ENCODE measurements around the gene CFDP1. TPM values are rescaled to one million over a fixed set of nuclear protein-coding genes. Genes with fewer than 3 reads are reported as not detected.
A peak's percentile ranks its signal among the peaks of the same experiment; 100 is the strongest.

CFDP1 gene
- total RNA-seq, 2 donors from 2014 or later = 88.7 to 117 TPM

DNA sequence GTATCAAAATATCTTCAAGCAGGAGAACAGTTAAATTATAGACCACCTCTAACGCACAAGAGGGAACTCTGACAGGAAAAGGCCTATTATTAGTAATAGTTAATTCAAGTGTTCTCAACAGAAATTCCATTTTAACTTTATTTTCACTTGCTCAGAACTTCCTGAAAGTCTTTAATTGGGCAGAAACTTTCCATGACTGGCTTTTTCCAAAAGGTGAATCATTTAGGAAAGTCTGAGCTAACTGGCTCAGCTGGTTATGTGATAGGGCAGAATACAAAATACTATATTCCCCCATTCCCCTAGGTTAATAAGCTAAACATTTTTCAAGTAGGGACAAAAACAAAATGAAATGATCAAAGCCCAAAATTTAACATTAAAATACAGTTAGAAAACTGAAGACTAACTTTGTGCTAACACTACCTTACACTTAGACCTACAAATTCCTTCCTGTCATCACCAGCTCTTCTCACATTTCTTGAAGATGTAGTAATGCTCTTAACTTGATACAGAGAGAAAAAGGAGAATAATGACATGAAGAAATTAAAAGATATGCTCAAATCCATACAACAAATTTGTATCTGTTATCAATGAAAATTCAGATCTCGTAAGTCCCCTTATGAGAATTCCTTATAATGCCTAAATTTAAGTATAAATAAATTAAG is 31.0 kb downstream of the CFDP1 start:
- DNase-seq = no peak
- Histone ChIP-seq H3K9ac (ENCODE audit: extremely low read depth, low read length, poor library complexity, severe bottlenecking) (no peak overlapping the region), H3K4me1 (ENCODE audit: control insufficient read depth, insufficient read depth, low read length) (no peaks in the 10 kb centered on the region), H3K9me3 (ENCODE audit: control insufficient read depth, low read length) (no peaks in the 10 kb centered on the region), H3K27ac (ENCODE audit: low read depth, low read length) (no peak overlapping the region), H3K36me3 (ENCODE audit: control insufficient read depth, insufficient read depth, low read length) (peaks cover 42% of the 10 kb centered on the region), H3K4me3 (ENCODE audit: low read length) (no peak overlapping the region), H3K27me3 (ENCODE audit: control insufficient read depth, insufficient read depth, low read length, poor library complexity, severe bottlenecking) (no peaks in the 10 kb centered on the region)
- no peak overlapping the region for H3K4me3 Mint-ChIP-seq
- no peaks in the 10 kb centered on the region for H3K9me3 Mint-ChIP-seq
- 73 to 83% methylated on average over 1 to 2 of the region's 2 CpGs for WGBS, 2 experiments (ENCODE audit: insufficient coverage in 1 of 2, insufficient read length in 1 of 2)
- H3K4me1 Mint-ChIP-seq = no peaks in the 10 kb centered on the region
- peak overlapping the region; percentile 10 for H3K27ac Mint-ChIP-seq
- peaks cover 28% of the 10 kb centered on the region for H3K36me3 Mint-ChIP-seq (ENCODE audit: low read depth)
- no peaks in the 10 kb centered on the region for H3K27me3 Mint-ChIP-seq (ENCODE audit: insufficient read depth)
- TF ChIP-seq, protein P1, sequence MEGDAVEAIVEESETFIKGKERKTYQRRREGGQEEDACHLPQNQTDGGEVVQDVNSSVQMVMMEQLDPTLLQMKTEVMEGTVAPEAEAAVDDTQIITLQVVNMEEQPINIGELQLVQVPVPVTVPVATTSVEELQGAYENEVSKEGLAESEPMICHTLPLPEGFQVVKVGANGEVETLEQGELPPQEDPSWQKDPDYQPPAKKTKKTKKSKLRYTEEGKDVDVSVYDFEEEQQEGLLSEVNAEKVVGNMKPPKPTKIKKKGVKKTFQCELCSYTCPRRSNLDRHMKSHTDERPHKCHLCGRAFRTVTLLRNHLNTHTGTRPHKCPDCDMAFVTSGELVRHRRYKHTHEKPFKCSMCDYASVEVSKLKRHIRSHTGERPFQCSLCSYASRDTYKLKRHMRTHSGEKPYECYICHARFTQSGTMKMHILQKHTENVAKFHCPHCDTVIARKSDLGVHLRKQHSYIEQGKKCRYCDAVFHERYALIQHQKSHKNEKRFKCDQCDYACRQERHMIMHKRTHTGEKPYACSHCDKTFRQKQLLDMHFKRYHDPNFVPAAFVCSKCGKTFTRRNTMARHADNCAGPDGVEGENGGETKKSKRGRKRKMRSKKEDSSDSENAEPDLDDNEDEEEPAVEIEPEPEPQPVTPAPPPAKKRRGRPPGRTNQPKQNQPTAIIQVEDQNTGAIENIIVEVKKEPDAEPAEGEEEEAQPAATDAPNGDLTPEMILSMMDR (conservative IDR thresholded peaks at IDR 0.05) = no peak

DNA sequence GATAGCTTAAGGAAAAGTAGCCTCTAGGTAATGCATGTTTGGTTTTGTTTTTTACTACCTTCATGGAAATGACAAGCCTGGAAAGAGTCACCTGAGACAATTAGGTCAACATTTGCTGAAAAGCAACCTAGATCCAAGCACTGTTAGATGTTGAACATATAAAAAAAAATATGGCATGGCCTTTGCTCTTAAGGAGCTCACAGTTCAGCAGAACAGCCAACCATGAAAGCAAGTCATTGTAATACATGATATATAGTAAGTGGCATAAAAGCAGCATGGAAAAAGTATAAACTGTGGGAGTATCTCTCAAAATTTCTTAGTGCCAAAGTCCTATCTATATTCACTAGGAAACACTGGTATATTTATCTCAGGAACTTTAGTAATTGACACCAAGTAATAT is 31.6 kb downstream of the CFDP1 start:
- H3K36me3 Mint-ChIP-seq (ENCODE audit: low read depth) = peaks cover 23% of the 10 kb centered on the region
- Histone ChIP-seq H3K9ac (ENCODE audit: extremely low read depth, low read length, poor library complexity, severe bottlenecking) (no peak overlapping the region), H3K9me3 (ENCODE audit: control insufficient read depth, low read length) (no peaks in the 10 kb centered on the region), H3K4me1 (ENCODE audit: control insufficient read depth, insufficient read depth, low read length) (no peaks in the 10 kb centered on the region), H3K36me3 (ENCODE audit: control insufficient read depth, insufficient read depth, low read length) (peaks cover 36% of the 10 kb centered on the region), H3K4me3 (ENCODE audit: low read length) (no peak overlapping the region), H3K27ac (ENCODE audit: low read depth, low read length) (no peak overlapping the region), H3K27me3 (ENCODE audit: control insufficient read depth, insufficient read depth, low read length, poor library complexity, severe bottlenecking) (no peaks in the 10 kb centered on the region)
- no peaks in the 10 kb centered on the region for H3K9me3 Mint-ChIP-seq
- H3K4me1 Mint-ChIP-seq = no peaks in the 10 kb centered on the region
- H3K27ac Mint-ChIP-seq = no peak overlapping the region
- no peak overlapping the region for H3K4me3 Mint-ChIP-seq
- TF ChIP-seq, protein P1 (conservative IDR thresholded peaks at IDR 0.05) = no peak
- no peak for DNase-seq
- no peaks in the 10 kb centered on the region for H3K27me3 Mint-ChIP-seq (ENCODE audit: insufficient read depth)

DNA sequence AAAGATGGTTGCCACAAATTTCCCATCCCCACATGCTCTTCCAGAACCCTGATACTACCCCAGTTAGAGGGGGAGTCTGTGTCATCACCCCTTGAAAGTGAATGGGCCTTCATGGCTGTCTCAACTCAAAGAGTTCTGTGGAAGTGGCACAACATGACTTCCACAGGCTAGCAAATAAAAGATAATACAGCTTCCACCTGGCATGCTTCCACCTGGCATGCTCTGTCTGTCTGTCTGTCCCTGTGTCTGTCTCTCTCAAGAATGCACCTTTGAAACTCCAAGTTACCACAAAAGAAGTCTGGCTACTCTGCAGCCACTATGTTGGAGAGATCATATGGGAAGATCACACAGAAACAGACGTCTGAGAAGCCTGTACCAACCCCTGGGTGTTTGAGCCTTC is 35.0 kb downstream of the CFDP1 start:
- DNase-seq = no peak
- no peaks in the 10 kb centered on the region for H3K9me3 ChIP-seq (ENCODE audit: control insufficient read depth, low read length)
- no peaks in the 10 kb centered on the region for H3K27me3 ChIP-seq (ENCODE audit: control insufficient read depth, insufficient read depth, low read length, poor library complexity, severe bottlenecking)
- Mint-ChIP-seq H3K27me3 (ENCODE audit: insufficient read depth) (no peaks in the 10 kb centered on the region), H3K4me3 (no peak overlapping the region), H3K27ac (no peak overlapping the region), H3K36me3 (ENCODE audit: low read depth) (peaks cover 37% of the 10 kb centered on the region), H3K4me1 (peaks cover 4% of the 10 kb centered on the region), H3K9me3 (no peaks in the 10 kb centered on the region)
- peaks cover 34% of the 10 kb centered on the region for H3K36me3 ChIP-seq (ENCODE audit: control insufficient read depth, insufficient read depth, low read length)
- H3K9ac ChIP-seq (ENCODE audit: extremely low read depth, low read length, poor library complexity, severe bottlenecking) = no peak overlapping the region
- H3K4me1 ChIP-seq (ENCODE audit: control insufficient read depth, insufficient read depth, low read length) = no peaks in the 10 kb centered on the region
- H3K27ac ChIP-seq (ENCODE audit: low read depth, low read length) = no peak overlapping the region
- TF ChIP-seq, protein P1 (conservative IDR thresholded peaks at IDR 0.05) = no peak
- 71 to 92% methylated on average over 1 of the region's 1 CpG for WGBS, 2 experiments (ENCODE audit: insufficient coverage in 1 of 2, insufficient read length in 1 of 2)
- H3K4me3 ChIP-seq (ENCODE audit: low read length) = no peak overlapping the region

Data from endodermal cell (in vitro differentiated cells).